ENCODE data around the gene UGT1A9.

DNA sequence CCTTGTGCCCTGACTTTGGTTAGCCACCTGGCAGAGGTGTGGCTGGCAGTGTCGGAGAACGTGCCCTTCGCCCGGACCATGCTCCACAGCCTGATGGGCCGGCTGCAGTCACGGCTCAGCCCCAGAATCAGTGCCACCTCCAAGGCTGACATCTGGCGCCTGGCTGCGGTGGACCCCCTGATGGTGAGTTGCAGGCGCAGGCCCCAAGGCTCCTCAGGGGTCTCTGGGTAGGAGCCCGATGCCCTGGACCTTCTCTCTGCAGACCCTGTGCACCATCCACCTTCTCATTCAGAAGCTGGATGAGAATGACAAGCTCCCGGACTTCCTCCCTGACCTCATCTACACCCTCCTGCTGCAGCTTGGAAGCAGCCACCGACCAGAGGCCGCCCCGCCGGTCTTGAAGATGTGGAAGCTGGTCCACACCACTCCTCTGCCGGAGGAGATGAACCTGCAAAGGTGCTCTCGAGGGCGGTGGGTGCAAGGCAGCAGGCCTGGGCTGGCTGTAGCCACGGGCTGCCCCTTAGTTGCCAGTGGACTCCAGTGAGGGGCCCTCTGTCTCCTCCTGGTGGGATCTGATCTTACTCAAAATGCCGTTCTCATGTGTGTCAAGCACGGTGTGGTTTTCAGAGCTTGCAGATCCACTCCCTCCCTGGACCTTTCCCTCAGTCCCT is 150.5 kb downstream of the UGT1A9 start:
- TF ChIP-seq, protein P1, sequence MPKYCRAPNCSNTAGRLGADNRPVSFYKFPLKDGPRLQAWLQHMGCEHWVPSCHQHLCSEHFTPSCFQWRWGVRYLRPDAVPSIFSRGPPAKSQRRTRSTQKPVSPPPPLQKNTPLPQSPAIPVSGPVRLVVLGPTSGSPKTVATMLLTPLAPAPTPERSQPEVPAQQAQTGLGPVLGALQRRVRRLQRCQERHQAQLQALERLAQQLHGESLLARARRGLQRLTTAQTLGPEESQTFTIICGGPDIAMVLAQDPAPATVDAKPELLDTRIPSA (CRISPR knock-in tag; IDR thresholded peaks at IDR 0.05; ENCODE audit: borderline replicate concordance): no peak
- no peak for TF ChIP-seq GABPA (IDR thresholded peaks at IDR 0.05; ENCODE audit: low read depth, low read length)
- TF ChIP-seq GABPA (CRISPR knock-in tag; IDR thresholded peaks at IDR 0.05; ENCODE audit: low read depth): no peak
- no peak for TF ChIP-seq HDAC2 (CRISPR knock-in tag; IDR thresholded peaks at IDR 0.05)
- TF ChIP-seq, protein P2, sequence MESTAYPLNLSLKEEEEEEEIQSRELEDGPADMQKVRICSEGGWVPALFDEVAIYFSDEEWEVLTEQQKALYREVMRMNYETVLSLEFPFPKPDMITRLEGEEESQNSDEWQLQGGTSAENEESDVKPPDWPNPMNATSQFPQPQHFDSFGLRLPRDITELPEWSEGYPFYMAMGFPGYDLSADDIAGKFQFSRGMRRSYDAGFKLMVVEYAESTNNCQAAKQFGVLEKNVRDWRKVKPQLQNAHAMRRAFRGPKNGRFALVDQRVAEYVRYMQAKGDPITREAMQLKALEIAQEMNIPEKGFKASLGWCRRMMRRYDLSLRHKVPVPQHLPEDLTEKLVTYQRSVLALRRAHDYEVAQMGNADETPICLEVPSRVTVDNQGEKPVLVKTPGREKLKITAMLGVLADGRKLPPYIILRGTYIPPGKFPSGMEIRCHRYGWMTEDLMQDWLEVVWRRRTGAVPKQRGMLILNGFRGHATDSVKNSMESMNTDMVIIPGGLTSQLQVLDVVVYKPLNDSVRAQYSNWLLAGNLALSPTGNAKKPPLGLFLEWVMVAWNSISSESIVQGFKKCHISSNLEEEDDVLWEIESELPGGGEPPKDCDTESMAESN (CRISPR knock-in tag; conservative IDR thresholded peaks at IDR 0.05): no peak
- TF ChIP-seq SRF (IDR thresholded peaks at IDR 0.05; ENCODE audit: low read depth, low read length): no peak
- no peak for TF ChIP-seq ZFP36 (IDR thresholded peaks at IDR 0.05; ENCODE audit: borderline replicate concordance, low read depth, low read length, partially characterized antibody)
